ENCODE data around the gene SIGMAR1. TPM values are rescaled to one million over a fixed set of nuclear protein-coding genes. Genes with fewer than 3 reads are reported as not detected.

The SIGMAR1 gene
- total RNA-seq, 1 donor = 97.8 TPM

DNA sequence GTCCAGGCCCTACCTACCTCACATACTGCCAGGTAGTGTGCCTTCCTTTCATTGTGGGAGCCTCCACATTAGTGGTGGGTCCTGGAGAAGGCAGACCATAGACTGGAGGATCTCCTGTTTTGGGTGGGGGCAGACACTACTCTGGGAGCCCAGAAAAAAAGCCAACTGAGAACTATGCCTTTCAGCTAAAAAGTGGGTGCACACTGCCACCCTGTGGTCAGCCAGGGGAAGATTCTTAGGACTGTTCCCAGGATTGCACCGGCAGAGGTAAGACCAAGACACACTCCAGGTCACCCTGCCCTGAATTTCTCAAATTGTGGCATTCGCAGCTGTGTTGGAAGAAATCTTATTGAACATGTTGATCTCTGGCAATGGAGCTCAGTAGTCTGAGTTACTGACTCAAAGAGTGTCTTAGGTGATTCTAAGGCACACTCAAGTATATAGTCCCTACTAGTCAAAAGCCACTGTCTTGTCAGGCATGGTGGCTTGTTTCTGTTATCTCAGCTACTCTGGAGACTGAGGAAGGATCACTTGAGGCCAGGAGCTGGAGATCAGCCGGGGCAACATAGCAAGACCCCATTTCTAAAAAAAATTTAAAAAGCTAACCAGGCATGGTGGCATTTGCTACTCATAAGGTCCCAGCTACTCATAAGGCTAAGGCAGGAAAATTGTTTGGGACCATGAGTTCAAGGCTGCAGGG is 3.6 kb downstream of the SIGMAR1 start:
- peak; percentile 75 for DNase-seq (ENCODE audit: low read depth)
- TF ChIP-seq, protein P1, sequence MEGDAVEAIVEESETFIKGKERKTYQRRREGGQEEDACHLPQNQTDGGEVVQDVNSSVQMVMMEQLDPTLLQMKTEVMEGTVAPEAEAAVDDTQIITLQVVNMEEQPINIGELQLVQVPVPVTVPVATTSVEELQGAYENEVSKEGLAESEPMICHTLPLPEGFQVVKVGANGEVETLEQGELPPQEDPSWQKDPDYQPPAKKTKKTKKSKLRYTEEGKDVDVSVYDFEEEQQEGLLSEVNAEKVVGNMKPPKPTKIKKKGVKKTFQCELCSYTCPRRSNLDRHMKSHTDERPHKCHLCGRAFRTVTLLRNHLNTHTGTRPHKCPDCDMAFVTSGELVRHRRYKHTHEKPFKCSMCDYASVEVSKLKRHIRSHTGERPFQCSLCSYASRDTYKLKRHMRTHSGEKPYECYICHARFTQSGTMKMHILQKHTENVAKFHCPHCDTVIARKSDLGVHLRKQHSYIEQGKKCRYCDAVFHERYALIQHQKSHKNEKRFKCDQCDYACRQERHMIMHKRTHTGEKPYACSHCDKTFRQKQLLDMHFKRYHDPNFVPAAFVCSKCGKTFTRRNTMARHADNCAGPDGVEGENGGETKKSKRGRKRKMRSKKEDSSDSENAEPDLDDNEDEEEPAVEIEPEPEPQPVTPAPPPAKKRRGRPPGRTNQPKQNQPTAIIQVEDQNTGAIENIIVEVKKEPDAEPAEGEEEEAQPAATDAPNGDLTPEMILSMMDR (IDR thresholded peaks at IDR 0.05; ENCODE audit: insufficient read depth, low read length) = peak; percentile 82
- no peak overlapping the region for H3K4me3 ChIP-seq (ENCODE audit: low read depth, low read length)

DNA sequence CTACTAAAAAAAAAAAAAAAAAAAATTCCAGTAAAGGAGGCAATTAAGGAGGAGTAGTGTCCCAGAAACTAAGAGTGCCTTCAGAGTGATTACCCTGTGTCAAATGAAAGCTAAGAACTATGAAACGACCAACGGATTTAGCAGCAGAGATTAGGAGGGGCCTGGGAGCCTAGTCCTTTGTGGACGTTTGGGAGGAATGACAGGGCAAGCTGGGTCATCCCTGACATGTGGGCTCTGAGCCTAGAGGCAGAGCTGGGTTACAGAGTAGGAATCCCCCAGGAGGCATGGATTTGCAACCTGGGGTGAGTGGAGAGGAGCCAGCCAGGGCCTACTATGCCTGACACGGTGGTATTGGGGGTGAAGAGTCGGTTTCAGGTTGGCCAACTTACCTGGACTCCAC is 4.4 kb downstream of the SIGMAR1 start:
- no peak for DNase-seq (ENCODE audit: low read depth)
- TF ChIP-seq, protein P1 (IDR thresholded peaks at IDR 0.05; ENCODE audit: insufficient read depth, low read length) = no peak
- H3K4me3 ChIP-seq (ENCODE audit: low read depth, low read length) = no peak overlapping the region

DNA sequence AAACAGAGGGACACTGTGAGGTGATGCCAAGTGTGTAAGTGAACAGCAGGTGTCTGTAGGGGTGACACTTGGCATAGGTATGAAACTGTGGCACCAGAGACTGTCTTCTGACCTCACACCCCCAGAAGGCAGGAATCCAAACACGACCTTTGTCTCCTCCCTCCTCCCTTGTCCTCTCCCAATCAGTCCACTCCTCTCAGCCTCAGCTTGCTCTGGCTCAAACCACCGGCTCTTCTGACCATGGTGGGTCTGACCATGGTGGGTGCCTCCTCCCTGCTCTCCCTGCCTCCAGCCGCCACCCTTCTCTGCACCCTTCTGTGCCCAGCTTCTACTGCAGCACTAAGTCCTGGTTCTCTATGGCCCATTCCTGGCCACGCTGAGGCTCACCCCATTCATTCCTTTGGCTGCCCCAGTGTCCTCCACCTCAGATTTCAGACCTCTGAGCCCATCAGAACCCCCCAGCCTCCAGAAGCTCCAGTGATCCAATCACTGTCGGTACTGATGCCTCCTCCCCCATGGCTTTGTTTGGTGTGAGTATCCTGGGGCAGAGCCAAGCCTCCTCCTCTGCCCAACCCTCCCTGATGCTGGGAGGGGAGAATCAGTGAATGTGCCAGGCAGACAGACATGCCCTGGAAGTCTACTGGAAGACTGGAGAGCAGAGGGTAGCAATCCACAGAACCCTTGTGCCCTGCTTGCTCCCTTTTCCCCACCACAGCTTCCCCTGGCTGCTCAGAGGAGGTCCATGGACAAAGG is 7.0 kb downstream of the SIGMAR1 start:
- H3K4me3 ChIP-seq (ENCODE audit: low read depth, low read length) = no peak overlapping the region
- DNase-seq (ENCODE audit: low read depth) = no peak
- TF ChIP-seq, protein P1 (IDR thresholded peaks at IDR 0.05; ENCODE audit: insufficient read depth, low read length) = no peak

DNA sequence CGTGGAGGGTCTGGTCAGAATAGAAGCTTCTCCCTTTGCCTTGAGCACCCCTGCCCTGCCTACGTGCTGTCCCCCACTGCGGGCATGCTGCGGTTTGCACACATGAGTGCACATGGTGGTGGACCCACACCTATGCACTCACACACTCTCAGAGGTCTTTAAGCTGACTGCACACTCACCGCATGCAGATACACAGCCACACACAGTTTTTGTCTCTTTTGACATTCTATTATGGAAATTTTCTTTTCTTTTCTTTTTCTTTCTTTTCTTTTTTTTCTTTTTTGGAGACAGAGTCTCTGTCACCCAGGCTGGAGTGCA is 8.1 kb downstream of the SIGMAR1 start:
- H3K4me3 ChIP-seq (ENCODE audit: low read depth, low read length) = no peak overlapping the region
- TF ChIP-seq, protein P1 (IDR thresholded peaks at IDR 0.05; ENCODE audit: insufficient read depth, low read length) = no peak
- DNase-seq (ENCODE audit: low read depth) = no peak

DNA sequence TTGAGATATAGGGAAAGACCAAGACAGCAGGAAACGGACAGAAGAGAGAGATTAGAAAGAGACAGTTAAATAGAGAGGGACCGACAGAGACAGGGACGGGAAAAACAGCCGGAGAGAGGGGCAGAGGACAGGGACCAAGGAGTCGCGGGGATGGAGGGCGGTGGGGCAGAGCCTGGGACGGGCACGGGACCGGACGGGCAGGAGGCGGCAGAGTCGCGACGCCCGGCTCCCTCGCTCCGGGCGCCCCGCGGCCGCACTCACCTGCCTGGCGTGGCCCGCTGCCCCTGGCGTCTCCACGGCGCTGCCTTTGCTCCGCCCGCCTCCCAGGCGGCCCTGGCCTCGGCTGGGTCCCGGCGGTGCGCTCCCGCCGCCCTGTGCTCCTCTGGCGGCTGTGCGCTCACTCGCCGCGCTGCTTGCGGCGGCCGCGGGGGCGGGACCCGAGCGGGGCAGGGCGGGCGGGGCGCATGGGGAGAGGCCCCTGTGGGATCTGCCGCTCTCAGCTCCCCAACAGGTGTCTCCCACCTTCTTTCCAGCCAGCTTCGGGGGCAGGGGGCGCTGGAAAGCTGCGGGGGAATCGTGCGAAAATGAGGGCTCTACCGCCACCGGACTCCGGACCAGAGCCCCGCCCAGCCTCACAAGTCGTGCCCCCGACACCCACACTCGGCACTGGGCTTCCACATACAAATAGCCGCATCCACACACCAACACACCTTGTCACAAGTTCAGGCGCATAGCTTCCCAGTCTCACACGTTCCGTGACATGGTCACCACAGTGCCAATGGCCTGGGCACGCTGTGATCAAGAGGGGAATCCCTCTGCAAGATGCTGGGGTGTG is 8.7 kb downstream of the SIGMAR1 start, which contains the start of gene ARID3C:
Gene ARID3C, minus strand, starts transcription at position 411 of the 835 bp plus-strand sequence. CDS start 1,052 bp downstream, outside the sequence.
- no peak for DNase-seq (ENCODE audit: low read depth)
- TF ChIP-seq, protein P1 (IDR thresholded peaks at IDR 0.05; ENCODE audit: insufficient read depth, low read length) = no peak
- peak within 1 kb of the TSS; percentile 51 for H3K4me3 ChIP-seq (ENCODE audit: low read depth, low read length)

DNA sequence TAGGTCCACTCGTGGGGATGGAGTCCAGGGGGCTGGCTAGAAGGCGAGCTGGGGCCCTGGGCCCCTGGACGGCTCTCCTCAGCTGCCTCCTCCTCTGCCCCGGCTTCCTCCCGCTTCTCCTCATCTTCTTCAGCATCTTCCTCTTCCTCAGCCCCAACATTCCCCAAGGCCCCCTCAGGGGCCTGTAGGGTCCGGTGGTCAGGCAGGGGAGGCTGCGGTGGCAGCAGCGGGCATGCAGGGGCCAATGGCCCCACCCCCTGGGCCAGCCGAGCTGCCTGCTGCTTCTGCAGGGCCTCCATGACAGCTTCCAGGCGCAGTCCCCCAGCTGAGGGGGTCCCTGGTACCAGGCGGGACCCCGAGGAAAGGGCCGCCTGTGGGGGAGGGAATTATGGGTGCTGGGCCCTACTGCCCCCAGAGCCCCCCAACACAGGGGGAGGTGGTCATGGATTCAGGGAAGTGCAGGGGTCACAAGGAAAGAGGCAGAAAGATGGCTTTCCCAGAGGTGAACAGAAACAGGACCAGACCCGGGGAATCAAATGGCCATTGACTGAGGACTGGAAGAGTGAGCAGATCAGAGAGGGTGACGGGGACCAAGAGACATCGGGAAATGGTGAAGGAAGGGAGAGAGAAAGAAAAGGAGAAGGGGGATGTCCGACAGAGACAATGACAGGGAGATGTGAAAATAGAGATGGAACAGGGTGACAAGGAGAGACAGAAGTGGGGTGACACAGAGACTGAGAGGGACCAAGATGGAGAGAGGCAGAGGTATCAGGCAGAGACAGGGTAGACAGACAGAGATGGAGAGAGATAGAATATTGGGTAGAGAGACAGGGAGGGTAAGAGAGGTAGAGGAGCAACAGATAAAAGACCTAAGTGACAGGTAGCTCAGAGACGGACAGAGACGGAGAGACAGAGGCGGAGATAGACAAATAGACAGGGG is 9.6 kb downstream of the SIGMAR1 start:
- TF ChIP-seq, protein P1 (IDR thresholded peaks at IDR 0.05; ENCODE audit: insufficient read depth, low read length) = no peak
- no peak for DNase-seq (ENCODE audit: low read depth)
- no peak overlapping the region for H3K4me3 ChIP-seq (ENCODE audit: low read depth, low read length)

Data from fibroblast of the aortic adventitia (primary cell).